ENCODE data around the gene CYB561D1. TPM values are rescaled to one million over a fixed set of nuclear protein-coding genes. Genes with fewer than 3 reads are reported as not detected.

CYB561D1 gene
- total RNA-seq, 2 experiments from 2014 or later, result 12.0 to 15.0 TPM

DNA sequence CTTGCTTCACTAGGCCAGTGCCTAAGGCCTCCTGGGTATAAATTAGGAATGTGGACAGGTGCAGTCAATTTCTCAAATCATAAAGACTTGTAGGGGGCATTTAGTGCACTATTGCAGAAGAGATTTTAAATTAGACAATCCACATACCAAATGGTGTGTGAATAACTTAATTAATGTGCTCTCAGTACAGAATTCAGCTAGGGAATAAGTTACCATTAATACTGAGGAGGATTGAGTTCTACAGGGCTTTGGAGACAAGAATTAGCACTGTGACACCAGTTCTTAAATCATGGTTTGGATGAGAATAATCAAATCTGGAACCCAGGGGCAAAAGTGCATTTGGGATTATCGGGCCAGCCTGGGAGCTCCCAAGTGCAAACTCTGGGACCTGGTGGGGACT, 25.8 kb upstream of the CYB561D1 start:
- Mint-ChIP-seq H3K4me3 (peak overlapping the region; percentile 40), H3K9me3 (no peaks in the 10 kb centered on the region), H3K4me1 (ENCODE audit: low read depth) (peaks cover 15% of the 10 kb centered on the region), H3K27ac (no peak overlapping the region), H3K36me3 (ENCODE audit: low read depth) (no peaks in the 10 kb centered on the region), H3K27me3 (peaks cover 86% of the 10 kb centered on the region)
- H3K27ac ChIP-seq (ENCODE audit: low read depth in 1 of 2, low read length in 2 of 2), result no peak overlapping the region
- peaks cover 0 to 8% of the 10 kb centered on the region in 2 experiments for H3K9me3 ChIP-seq (ENCODE audit: control insufficient read depth in 1 of 2, insufficient read depth in 1 of 2, low read length in 2 of 2)
- POLR2A ChIA-PET, result interaction anchor here (0.8 to 1.4 kb wide), 3 partner anchors 16 to 43 kb away, joined by 3 read pairs; partner anchors contain the start of gene ATXN7L2
- no peak overlapping the region for H3K4me3 ChIP-seq (ENCODE audit: low read length)
- intact Hi-C loops (cut with DNase I, micrococcal nuclease), result no loop called here
- no peak for TF ChIP-seq CTCF (IDR thresholded peaks at IDR 0.05)
- CTCF ChIA-PET, result interaction anchor here (0.6 kb wide), 1 partner anchor 223 kb away, joined by 3 read pairs; no protein-coding TSS in a partner anchor
- H3K27me3 ChIP-seq (ENCODE audit: control insufficient read depth in 1 of 2, insufficient read depth in 2 of 2, low read length in 2 of 2), result peaks cover 62 to 86% of the 10 kb centered on the region in 2 experiments
- H3K4me1 ChIP-seq (ENCODE audit: insufficient read depth, low read length), result peaks cover 17% of the 10 kb centered on the region
- no peaks in the 10 kb centered on the region for H3K36me3 ChIP-seq (ENCODE audit: insufficient read depth, low read length)
- ATAC-seq (ENCODE audit: poor library complexity), result no peak
- no peak for DNase-seq

DNA sequence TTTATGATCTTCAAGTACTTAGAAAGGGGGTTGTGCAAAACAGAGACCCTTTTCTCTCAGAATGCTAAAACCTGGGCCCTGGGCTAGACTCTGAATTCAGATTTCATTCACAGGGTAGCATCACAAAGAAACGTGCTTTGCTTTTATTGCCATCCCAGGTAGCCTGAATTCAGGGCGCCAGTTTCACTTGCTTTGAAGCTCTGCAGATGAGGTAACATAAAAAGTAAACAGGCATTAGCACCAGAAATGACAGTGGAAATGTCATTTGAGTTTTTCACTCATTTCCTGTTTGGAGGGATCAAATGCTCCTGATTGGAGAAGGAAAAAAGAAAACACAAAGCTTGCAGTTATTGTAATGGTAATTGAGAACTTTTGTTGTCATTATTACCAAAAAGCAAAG, 25.0 kb upstream of the CYB561D1 start:
- Histone ChIP-seq H3K27me3 (ENCODE audit: control insufficient read depth in 1 of 2, insufficient read depth in 2 of 2, low read length in 2 of 2) (peaks cover 59 to 84% of the 10 kb centered on the region in 2 experiments), H3K9me3 (ENCODE audit: control insufficient read depth in 1 of 2, insufficient read depth in 1 of 2, low read length in 2 of 2) (peaks cover 0 to 8% of the 10 kb centered on the region in 2 experiments), H3K4me3 (ENCODE audit: low read length) (no peak overlapping the region), H3K27ac (ENCODE audit: low read depth in 1 of 2, low read length in 2 of 2) (no peak overlapping the region), H3K4me1 (ENCODE audit: insufficient read depth, low read length) (peaks cover 17% of the 10 kb centered on the region), H3K36me3 (ENCODE audit: insufficient read depth, low read length) (no peaks in the 10 kb centered on the region)
- no peak overlapping the region for H3K27ac Mint-ChIP-seq
- DNase-seq, result no peak
- TF ChIP-seq CTCF (IDR thresholded peaks at IDR 0.05), result no peak
- H3K27me3 Mint-ChIP-seq, result peaks cover 83% of the 10 kb centered on the region
- ATAC-seq (ENCODE audit: poor library complexity), result no peak
- intact Hi-C loops (cut with DNase I, micrococcal nuclease), result no loop called here
- no peaks in the 10 kb centered on the region for H3K36me3 Mint-ChIP-seq (ENCODE audit: low read depth)
- no peaks in the 10 kb centered on the region for H3K9me3 Mint-ChIP-seq
- ChIA-PET CTCF (interaction anchor here (0.8 kb wide), 1 partner anchor 22 kb away, joined by 3 read pairs; no protein-coding TSS in a partner anchor), POLR2A (interaction anchor here (0.8 to 1.8 kb wide), 3 partner anchors 15 to 43 kb away, joined by 3 to 6 read pairs (median 3); partner anchors contain the start of gene ATXN7L2)
- H3K4me1 Mint-ChIP-seq (ENCODE audit: low read depth), result peaks cover 15% of the 10 kb centered on the region
- no peak overlapping the region for H3K4me3 Mint-ChIP-seq

GRCh38 chr1:109470245-109470644, 23.6 kb upstream of the CYB561D1 start:
- no peak overlapping the region for H3K4me3 ChIP-seq (ENCODE audit: low read length)
- H3K27ac Mint-ChIP-seq, result no peak overlapping the region
- H3K9me3 ChIP-seq (ENCODE audit: control insufficient read depth in 1 of 2, insufficient read depth in 1 of 2, low read length in 2 of 2), result peaks cover 0 to 7% of the 10 kb centered on the region in 2 experiments
- TF ChIP-seq CTCF (IDR thresholded peaks at IDR 0.05), result no peak
- ChIA-PET POLR2A (interaction anchor here (1.8 kb wide), 1 partner anchor 45 kb away, joined by 6 read pairs; no protein-coding TSS in a partner anchor), CTCF (interaction anchor here (0.7 to 1.6 kb wide), 3 partner anchors 11 to 1088 kb away, joined by 3 to 5 read pairs (median 3); partner anchors contain the start of gene CYB561D1)
- no peaks in the 10 kb centered on the region for H3K9me3 Mint-ChIP-seq
- H3K27me3 Mint-ChIP-seq, result peaks cover 77% of the 10 kb centered on the region
- peaks cover 17% of the 10 kb centered on the region for H3K4me1 ChIP-seq (ENCODE audit: insufficient read depth, low read length)
- DNase-seq (no peak), ATAC-seq (ENCODE audit: poor library complexity) (no peak)
- H3K4me1 Mint-ChIP-seq (ENCODE audit: low read depth), result peaks cover 15% of the 10 kb centered on the region
- H3K4me3 Mint-ChIP-seq, result no peak overlapping the region
- no peaks in the 10 kb centered on the region for H3K36me3 Mint-ChIP-seq (ENCODE audit: low read depth)
- H3K27ac ChIP-seq (ENCODE audit: low read depth in 1 of 2, low read length in 2 of 2), result no peak overlapping the region
- H3K36me3 ChIP-seq (ENCODE audit: insufficient read depth, low read length), result no peaks in the 10 kb centered on the region
- intact Hi-C loops (cut with DNase I, micrococcal nuclease), result no loop called here
- peaks cover 52 to 71% of the 10 kb centered on the region in 2 experiments for H3K27me3 ChIP-seq (ENCODE audit: control insufficient read depth in 1 of 2, insufficient read depth in 2 of 2, low read length in 2 of 2)
